SK-N-MC (cell line): ENCODE data around the gene CTSO.

Experiments used
- EZH2 ChIP-seq: fragments of 200-600 bp; sonication (generic); IDR thresholded peaks from one replicate; pipeline ENCODE4 v1.6.1; 2017; ENCODE audit warnings: antibody characterized with exemption
- POLR2AphosphoS5 ChIP-seq: IDR thresholded peaks from 2 replicates; pipeline ENCODE4 v1.6.1; 2012; ENCODE audit warnings: mild to moderate bottlenecking, low read depth, low read length, borderline replicate concordance

DNA sequence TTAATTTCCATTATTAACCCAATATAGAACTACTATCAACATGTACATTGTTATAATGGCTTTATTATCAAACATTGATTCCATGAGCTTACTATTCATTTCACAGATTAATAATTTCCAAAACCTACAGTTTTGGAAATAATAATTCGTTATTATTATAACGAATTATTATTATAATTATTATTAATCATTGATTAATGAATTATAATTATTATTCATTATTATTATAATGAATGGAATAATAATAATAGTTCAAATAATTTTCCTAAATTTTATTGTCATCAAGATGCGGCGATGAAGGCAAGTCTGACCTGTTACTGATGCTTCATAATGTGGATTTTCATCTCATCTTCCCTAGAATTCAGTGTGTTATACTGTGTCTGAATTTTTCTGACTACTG lies 22.0 kb downstream of the CTSO start:
- no peak for TF ChIP-seq POLR2AphosphoS5
- TF ChIP-seq EZH2, result no peak
